ENCODE results near the gene GCH1.
"Not testable (repeated sequence)": the region's sequence is repeated elsewhere in the genome, so short reads cannot be mapped to it uniquely, and the experiment has no call there.

The GCH1 gene

DNA sequence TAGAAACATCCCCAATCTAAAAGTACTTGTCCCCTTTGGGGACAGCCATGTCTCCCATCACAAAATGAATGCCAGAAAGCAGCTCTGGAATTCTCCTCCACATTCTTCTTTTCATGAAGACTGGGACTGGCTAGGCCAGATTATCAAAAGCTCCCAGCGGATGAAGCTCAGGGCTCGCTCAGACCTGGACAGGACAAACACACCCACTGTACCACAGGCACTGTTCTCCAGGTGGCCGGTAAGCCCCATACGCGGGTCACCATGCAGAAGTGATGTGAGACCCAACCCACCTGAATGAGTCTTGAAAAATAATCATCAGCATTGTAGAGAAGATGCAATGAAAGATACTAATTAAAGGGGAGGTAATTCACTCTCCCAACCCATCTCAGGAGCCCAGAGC is 85.1 kb downstream of the GCH1 start:
- no peak for DNase-seq

DNA sequence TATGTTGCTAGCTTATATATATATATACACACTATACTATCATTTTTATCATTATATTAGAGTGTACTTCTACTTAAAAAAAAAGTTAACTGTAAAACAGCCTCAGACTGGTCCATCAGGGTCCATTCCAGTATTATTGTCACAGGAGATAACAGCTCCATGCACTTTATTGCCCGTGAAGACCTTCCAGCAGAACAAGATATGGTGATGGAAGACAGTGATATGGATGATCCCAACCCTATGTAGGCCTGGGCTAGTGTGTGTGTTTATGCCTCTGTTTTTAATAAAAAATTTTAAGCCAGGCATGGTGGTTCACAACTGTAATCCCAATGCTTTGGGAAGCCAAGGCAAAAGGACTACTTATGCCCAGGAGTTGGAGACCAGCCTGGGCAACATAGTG is 86.2 kb downstream of the GCH1 start:
- DNase-seq = no peak

DNA sequence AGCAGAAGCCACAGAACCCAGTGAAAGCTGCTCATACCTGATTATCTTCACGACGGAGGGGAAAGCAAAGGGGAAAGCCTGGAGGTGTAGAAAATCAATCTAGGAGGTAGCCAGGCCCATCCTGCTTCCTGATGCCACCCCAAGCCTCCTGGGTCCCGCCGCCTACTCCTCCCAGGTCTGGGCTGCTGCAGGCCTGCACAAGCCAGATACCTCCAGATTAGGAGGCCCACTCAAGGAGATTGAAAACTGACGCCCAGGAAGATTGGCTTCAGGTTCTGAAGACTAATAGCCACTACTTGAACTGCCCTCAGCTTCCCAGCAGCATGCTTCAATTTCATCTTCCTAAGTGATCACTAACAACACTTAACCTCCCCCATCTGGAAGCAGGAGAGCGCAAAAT is 87.1 kb downstream of the GCH1 start:
- DNase-seq = no peak

DNA sequence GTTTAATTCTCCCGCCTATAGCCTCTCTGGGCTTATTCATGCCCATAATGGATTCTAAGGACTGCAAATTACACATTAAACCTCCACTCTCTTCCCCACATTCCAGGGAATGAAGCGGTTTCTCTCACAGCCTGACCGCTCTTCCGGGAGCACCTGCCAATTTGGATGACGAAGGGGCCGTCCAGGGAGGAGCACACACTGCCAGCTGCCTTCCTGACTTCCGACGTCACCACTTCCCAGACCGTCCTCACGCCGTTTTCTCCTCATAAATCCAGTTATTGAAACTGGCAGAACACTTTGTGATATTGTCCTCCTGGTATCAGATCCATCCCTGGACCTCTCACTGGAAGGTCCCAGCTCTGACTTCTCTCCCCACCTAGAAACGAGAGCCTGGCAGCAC is 87.6 kb downstream of the GCH1 start:
- no peak for DNase-seq

DNA sequence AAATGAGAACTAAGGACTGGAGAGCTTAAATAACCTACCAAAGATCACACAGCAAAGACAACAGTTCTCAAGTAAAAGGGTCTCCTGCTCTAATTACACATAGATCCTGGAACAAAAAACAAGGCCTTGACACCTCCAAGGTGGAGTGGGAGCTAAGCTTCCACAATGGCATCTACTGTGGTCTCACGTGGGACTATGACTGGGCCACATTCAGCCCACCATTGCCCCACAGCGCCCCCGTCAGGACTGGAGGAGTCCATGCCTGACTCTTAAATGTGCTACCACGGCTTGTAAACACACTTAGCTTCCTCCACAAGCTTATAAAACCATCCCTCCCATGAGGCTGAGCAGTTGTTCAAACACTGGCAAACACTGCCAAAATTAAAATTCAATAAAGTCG is 88.5 kb downstream of the GCH1 start:
- DNase-seq = no peak

DNA sequence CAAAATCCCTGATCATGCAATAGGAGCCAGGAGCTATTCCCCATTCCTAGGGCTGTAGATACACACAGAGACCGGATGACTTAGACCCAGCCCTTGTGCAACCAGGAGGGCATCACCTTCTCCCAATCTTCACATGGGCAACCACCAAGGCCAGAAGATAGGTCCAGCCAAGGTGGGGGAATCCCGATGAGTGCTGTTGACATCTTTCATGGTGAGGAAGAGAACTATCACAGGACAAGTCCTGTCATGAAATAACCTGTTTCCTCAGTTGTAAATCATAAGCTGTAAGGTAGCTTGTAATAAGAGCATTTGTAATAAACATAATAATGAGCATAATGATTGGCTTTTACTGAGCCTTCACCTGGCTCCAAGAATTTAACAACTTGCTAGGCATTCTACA is 89.5 kb downstream of the GCH1 start:
- no peak for DNase-seq

DNA sequence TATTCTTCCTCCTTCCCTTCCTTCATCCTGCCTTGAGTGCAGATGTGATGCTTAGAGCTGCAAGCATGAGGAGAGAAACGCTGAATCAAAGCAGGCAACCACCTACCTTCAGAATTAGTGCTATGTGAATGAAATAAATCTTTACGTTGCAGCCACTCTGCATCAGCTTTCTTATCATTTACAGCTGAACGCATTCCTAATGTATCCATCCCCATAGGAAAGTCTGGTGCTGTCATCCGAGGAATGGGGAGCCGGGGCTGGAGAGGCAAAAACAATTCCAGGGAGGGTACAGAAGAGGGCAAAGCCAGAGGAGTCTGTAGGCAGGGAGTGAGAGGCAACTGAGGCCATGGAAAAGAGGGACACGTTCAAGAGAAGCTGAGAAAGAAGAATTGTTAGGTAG is 90.0 kb downstream of the GCH1 start:
- no peak for DNase-seq

DNA sequence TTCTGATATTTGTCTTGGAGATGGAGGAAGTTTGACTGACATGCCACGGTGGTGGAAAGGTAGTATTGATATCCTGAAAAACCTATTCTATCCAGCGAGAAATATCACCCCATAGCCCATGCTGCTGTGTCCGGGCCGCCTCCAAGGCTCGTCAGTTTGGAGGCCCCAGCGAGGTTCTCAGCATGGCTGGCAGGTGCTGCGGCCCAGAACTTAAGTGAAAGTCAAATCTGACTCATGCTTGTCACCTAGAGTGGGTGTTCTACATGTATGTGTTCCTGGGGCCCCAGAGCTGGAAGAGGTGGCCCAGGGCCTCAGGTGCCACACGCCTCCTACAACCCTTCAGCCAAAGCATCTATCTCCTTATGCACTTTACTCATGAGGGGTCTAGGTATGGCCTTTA is 92.9 kb downstream of the GCH1 start:
- DNase-seq = peak; percentile 42

DNA sequence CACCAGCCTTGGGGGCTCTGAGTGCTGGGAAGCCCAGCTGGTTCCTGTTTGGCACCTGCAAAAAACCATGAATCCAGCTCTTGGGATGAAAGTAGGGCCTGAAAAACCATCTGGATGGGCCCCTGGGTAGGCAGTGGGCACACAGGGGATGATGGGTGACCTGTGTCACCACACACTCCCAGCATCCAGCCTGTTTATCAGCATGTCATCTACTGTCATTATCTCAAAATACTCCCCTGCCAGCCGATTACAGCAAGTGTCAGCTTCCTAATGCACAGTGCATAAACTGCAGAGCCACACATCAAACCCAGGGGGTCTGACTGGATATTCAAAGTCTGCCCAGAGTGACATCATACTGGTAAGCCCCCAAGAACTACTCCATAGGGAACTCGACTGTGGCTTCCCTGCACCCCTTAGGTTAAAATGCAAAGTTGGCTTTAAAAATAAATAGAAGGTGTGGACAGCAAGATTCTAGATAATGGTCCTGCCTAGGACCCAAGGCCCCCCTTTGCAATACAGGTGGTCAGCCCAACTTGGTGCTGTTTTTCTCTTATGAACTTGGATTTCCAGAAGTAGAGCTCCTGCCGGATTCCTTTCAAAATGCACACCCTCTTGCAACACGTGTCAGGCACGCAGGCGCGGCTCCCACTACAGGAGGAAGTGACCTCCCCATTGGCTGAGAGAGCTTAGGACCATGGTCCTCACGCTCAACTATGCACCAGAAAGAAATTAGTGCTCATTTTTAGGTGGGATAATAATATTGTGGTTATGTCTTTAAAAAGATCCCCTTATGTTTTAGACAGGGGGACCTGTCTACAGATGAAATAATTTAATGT is 94.1 kb downstream of the GCH1 start:
- DNase-seq = peak; percentile 35

DNA sequence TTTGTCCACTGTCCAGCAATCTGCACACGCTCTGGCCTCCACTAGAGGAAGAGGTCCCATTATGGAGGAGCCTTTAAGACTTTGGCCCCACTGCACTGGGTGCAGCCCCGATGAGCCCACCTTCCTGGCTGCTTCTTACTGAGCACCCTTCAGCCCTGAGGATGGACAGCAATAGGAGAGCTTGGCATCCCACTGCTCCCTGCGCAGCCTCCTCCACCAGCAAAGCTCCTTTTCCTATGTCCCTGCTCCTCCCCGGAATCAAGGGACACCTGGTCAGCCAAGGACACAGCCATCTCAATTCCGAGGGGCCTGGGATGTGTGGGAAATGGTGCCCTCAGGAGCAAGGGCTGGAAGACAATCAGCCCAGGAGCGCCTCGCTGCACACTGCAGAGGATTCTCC is 94.7 kb downstream of the GCH1 start:
- DNase-seq = no peak

DNA sequence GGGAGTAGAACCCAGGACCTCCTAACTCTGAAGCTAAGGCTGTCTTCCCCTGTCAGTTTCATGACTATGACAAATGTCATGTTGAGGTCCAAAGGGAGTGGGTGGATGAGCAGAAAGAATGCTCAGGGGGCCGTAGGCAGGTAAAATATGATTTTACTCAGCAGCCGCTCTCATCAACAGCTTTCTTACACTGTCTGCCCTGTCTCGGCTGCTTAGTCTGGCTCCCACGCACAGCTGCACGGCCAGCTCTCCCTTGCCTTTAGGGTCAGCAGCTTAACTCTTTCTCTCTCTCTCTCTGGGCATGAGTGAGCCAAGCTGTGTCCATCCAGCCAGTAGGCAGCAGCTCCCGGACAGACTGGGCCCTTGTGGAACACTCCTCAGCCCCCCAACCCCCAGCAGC is 95.2 kb downstream of the GCH1 start:
- DNase-seq = peak; percentile 21

DNA sequence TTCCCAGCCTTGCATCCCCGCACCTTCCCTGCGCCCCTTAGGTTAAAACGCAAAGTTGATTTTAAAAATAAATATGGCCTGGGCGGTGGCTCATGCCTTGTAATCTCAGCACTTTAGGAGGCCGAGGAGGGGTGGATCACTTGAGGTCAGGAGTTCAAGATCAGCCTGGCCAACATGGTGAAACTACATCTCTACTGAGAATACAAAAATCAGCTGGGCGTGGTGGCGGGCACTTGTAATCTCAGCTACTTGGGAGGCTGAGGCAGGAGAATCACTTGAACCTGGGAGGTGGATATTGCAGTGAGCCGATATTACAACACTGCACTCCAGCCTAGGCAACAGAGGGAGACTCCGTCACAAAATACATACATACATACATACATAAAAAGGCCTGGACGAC is 96.0 kb downstream of the GCH1 start:
- peak; percentile 49 for DNase-seq

DNA sequence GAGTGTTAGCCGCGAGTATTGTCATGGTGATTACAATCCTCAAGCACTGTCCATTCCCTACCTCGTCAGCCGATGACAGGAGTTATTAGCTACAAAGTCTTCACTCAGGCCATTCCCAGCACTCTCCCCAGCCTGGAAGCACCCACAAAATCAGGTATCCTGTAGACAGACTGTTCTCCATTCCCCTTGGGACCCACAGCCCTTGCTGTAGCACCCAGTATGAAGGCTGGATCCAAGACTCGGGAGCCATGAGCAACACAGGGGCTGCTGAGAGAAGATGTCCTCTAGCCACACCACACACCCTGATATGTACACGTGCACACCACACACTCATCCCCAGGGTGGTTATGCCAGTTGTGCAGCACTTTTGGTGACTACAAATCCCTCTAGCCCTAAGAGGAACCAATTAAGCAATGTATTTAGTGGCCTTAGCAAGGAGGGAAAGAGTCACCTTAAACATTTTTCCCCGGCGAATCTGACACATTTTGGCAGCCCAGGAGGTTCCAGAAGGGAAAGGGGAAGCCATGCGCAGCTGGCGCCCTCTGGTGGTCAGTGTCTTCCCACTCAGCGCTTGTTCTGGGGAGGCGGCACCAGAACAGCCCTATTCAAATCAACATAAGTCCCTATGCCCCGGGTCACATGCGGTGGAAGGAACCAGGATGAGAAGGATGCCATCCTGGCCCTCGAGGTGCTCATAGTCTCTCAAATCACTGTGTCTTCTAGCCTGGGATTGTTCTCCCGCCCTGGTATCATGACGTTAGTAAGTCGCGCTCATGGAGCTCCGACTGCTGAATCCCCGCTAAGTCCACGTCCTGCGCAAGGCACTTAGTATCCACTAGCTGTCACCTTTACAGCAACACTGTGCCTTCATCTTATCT is 96.9 kb downstream of the GCH1 start:
- DNase-seq = peak; percentile 92

DNA sequence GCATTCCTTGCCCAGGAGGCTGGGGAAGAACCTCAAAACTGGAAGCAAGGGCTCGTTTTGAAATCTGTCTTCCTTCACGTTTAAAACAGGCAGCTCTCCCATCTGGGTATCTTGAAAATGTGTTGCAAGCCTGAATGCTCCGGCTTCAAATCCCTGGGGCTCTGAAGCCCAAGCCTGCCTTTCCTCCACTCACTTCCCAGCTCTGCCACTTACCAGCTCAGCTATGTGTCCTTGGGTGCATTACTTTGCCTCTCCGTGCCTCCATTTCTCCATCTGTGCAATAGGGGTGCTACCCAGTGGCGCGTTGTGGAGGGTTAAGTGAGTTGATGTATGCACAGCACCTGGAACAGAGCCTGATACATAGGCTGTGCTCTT is 97.6 kb downstream of the GCH1 start:
- DNase-seq = no peak

DNA sequence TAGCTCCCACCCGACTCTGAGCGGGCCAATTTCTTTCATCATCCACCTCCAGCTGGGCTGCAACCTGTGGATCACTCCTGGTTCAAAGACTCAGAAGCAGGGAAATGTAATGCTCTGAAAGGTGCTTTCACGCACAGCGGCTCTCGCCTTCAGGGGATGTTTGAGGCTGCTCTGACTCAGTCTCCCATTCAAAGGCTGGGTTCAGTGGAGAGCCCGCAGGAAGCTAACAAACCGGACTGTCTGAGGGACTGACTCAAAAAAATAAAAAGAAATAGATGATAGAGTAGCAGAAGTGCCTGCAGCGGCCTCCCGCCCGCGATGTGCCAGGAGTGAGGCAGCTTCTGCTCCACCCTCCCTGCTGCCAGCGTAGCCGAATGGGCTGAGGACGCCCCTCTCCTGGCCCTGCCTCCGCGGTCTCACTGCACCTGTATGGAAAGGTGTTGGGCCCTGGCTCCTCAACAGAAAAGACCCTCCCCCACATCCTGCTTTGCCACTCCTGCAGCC is 98.0 kb downstream of the GCH1 start:
- peak; percentile 47 for DNase-seq

DNA sequence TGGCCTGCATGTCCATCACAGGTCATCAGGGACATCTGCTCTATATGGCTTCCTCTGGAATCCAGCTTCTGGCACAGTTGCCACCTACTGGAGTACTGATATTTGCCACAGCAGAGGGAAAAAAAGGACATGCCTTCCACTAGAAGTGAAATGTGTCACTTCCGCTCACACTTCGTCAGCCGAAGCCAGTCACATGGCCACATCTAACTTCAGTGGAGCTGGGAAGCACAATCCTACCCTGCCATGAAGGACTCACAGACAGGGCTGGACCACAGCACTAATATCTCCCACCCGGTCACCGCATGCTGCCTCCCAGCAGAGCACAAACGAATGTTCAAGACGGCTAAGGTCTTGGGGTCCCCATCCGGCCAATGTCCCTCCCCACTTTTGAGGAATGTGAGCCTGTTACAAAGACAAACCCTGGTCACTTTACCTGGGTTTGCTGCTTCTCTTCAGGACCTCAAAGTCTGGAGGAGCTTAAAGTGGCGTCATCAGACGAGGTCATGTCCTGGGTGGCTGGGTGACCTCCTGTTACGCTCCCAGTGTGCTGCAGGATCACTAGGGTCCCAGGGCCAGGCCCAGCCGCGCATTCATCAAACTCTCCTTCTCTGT is 98.6 kb downstream of the GCH1 start:
- DNase-seq = peak; percentile 52

DNA sequence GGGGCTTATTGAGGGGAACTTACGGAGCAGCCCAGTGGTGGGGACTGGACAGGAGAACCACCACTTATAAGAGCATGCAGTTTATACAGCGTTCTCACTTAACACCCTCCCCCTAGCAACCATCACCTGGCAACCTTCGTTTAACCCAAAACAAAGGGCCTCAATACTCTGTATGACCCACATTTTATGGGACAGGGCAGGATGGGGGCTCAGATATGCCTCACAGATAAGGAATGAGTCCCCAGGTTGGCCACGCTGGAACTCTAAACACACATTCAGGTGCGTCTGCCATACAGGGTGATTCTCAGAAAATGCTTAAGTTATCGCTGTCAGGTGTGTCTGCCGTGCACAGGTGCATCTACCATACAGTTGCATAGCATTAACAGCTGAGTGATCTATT is 99.2 kb downstream of the GCH1 start:
- peak; percentile 44 for DNase-seq

DNA sequence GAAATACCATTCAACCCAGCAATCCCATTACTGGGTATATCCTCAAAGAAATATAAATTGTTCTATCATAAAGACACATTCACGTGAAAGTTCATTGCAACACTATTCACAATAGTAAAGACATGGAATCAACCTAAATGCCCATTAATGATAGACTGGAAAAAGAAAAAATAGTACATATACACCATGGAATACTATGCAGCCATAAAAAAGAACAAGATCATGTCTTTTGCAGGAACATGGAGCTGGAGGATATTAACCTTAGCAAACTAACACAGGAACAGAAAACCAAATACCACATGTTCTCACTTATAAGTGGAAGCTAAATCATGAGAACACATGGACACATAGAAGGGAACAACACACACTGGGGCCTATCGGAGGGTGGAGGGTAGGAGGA is 101.1 kb downstream of the GCH1 start:
- not testable (repeated sequence) for DNase-seq

DNA sequence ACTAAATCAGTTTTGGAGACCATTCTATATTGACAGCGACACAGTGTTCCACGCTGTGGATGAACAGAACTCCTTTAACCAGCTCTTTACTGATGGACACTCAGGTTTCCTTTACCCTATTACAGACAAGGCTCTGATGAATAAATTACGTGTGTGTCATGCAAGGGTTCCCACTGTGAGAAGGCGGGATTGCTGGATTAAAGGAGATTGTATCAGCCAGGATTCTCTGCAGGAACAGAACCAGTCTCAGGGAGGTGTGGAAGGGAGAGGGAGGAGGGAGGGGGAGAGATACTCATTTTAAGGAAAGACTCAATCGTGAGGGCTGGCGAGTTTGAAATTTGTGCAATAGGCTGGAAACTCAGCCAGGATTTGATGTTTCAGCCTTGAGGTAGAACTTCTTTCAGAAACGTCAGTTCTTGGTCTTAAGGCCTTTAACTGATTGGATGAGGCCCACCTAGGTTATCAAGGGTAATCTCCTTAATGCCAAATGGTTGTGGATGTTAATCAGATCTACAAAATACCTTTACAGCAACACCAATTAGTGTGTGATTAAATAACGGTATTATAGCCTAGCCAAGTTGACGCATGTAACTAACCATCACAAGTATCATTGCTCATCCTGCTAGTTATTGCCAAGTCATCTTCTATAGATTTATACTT is 104.0 kb downstream of the GCH1 start:
- peak; percentile 9 for DNase-seq

DNA sequence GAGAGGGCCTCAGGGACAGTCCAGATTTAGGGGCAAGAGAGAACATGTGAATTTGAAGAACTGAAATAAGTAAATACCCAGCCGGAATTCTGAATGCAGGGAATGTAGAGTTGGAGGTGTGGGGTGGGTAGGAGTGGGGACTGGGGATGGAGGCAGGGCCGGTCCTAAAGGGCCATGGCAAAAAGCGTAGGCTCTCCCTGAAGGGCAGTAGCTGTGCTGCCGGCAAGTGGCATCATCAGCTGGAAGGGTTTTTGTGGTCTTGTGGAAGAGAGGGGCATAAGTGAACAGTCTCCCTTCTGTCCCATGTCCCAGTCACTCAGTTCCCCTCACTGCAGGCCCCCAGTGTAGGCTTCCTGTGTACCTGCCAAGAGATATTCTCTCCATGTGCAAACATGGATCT is 104.6 kb downstream of the GCH1 start:
- DNase-seq = no peak

DNA sequence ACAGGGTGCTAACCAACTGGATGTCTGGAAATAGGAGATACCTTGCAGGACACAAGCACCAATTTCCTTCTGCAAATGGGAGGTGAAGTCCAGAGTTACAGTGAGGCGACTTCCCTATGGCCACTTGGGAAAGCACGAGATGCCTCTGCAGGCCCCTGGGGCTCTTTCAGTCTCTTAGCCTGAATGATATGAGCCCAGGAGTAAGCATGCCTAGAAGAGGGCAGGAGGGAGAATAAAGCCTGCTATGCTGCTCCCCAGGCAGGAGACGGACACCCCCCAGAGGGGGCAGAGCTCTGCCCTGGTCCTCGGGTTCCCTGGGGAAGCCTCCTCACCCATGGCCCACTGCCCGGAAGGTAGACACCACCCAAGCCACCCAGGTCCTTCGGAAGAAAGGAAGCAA is 105.1 kb downstream of the GCH1 start:
- DNase-seq = no peak

DNA sequence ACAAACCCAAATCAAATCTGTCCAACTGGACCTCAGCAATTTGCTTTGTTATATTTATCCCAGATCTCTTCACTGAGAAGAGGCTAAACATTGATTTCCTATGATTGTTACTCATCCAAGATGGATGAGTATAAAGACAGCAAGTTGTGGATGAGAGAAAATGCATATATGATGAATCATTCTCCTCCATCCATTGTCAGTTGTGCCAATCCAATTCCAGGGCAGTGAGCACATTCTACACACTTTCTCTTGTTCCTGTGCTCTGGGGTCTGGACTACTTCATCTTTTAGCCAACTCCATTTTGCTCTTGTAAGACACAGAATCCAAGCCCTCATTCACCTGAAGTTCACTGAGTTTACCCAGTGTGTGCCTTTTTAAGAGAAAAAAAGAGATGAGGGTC is 105.7 kb downstream of the GCH1 start:
- no peak for DNase-seq

DNA sequence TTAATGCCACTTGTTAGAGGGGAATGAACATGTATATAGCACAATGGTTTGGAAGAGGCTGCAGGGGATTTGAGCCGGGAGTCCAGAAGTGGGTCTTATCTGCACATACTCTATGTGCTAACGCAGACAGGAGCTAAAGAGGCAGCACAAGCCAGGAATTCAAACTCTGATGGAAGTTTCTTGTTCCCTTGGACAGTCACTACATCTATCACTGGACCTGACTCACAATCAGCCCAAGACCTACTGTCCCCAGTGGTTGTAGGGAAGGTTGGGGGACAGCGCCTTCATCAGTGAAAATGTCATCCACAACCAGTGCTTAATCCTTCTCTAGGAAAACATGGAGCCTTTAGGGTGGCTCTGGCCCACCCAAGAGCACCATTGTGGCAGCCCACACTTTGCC is 107.8 kb downstream of the GCH1 start:
- peak; percentile 19 for DNase-seq
